HS-27A (cell line): Measurements from ENCODE around the gene CYB561D1.

Source experiments
- DNase-seq: peaks from one replicate; pipeline ENCODE4 v3.0.0-alpha.2; 2012; ENCODE audit warnings: low read depth, missing footprints

The CYB561D1 gene

DNA sequence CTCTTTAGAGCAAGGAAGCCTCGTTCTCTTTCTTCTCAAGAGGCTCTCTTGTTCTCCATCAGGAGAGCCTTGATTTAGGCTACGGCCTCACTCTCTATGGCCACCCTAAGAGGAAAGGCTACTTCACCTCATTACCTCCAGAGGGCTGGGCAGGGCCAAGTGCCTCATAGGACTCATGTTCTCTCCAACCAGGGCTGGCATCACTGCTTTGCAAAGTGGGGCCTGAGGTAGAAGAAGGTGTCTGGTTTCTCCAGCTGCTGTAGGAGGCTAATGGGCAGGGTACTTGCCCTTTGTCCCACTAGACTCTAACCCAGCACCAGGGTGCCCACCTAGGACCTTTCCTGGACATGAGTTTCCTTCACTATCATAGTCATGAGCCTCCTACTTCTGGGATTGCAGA lies 12.2 kb upstream of the CYB561D1 start:
- no peak for DNase-seq

DNA sequence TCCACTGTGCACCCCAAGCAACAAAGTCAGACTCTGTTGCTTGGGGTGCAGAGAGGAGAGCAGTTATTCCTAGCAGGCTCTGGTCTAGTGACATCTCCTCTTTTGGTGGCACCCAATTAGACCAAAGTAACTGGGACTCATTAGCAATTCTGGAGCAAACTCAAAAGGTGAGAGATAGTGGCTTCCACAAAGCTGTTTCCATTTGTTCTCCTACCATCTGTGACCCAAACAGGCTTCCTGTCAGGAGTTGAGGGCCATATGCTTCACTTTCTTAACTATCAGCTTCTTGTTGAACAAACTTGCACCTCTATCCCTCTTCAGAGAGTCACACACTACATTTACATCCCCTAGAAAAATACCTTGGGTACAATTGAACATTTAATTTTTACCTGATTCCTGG lies 11.7 kb upstream of the CYB561D1 start:
- no peak for DNase-seq

DNA sequence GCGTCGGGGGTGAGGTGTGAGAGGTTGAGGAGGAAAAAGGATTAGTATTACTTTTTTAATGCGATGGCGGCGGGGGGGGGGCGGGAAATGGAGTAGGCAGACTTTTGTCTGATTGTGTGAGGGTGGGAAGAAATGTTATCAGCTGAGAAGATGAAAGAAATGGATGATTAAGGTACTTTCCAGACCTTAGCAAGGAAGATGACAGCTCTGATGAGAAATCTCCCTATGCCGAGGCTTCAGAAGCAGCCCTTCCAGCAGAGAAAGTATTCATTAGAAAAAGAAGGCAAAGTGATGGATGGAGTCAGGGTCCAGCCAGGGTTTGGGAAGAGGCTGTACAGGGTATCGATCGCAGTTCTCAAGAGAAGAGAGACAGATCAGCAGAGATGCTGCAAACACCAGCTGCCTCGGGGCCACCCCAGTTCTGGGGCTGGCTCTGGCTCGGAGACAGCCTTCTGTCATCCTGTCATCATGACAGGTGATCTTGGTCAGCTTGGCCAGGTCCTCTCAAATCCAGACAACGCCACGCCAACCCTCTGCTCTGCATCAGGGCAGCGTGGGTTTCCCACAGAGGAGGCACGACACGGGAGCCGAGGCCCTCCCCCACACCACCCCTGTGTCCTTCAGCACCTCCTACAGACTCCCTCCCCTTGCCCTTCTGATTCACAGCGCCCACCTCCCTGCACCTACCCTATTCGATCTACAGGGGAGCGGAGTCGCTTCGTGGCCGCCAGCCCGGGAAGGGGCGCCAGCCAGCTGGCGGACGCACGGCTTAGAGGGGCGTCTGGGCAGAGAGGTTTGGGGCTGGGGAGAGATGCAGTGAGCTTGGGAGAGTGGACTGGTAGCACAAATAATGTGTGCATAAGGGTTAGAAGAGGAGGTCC lies 10.9 kb upstream of the CYB561D1 start:
- no peak for DNase-seq

DNA sequence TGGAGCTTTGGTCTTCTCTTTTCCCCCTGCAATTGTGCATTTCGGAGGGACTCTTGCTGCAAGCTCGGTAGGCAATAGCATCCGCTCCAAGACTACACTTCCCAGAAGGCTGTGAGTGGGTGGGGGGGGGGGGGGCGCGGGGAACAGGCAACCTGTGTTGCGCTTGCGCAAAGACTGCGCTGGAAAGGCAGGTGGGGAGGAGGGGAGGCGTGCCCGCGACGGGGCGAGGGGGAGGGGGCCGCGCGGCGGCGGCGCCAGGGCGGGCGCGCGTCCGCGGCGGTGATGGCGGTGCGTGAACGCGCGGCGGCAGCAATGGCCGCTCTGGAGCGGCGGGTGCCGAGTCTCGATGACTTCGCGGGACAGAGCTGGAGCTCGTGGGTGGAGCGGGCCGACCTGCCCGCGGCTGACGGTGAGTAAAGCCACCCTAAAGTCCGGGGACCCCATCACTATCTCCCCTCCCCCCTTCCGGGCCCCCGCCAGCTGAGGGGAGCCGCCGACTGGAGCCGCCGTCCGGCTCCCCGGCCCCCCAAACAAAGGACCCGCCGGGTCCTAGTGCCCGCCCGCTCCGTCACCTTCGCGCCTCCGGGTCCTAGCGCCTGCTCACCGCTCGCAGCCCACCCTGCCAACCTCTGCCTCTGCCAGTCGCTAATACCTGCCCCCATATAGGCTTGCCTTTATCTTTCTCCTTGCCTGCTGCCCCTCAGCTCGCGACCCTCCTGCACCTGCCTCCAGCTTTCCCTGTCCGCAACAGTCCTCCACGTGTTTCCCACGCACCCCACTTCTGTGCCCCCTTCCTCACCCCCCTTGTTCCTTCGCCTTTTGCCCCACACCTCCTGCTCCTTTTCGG lies 10.0 kb upstream of the CYB561D1 start, which contains the start of gene ATXN7L2:
Gene ATXN7L2 (plus strand): TSS at position 234 of the 847 bp plus-strand sequence. CDS start 49 bp downstream, at position 283.
- peak; percentile 68 for DNase-seq

DNA sequence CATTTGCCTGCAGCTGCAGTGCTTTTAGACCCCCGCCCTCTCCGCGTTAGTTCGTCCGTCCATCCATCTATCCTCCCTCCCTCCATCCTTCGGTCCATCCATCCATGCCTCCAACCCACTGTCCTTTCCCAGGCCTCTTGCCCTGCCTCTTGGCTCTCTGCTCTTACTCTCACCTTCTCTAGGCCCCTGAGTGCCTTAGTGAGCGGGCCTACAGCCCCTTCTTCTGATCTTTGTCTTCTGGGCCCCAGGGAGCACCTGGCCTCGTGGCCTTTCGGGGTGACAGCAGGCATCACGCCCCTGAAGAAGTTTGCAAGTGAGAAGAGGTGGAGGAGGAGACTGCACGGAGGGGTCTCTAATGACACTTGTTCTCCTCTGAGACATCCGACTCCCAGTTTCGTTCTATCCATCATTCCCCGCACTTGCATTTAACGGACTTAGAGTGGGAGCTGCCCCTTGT lies 9.3 kb upstream of the CYB561D1 start:
- DNase-seq = no peak

DNA sequence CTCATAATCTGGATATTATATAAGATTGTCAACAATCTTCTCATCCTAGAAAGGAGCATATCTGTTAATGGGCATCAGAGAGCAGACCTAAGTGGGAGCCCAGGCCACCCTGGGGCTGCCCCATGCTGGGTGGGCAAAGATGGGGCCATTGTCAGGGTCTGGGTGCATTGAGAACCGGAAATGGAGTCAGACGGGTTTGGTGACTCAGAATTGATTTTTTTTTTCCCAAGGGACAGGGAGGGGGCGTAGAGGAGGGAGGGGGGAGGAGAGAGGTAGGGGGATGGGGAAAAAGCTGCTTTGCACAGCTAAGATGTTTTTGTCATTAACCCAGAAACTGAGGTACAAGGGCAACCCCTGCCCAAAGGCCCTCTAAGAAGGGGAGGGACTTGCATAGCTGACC lies 8.9 kb upstream of the CYB561D1 start:
- no peak for DNase-seq

DNA sequence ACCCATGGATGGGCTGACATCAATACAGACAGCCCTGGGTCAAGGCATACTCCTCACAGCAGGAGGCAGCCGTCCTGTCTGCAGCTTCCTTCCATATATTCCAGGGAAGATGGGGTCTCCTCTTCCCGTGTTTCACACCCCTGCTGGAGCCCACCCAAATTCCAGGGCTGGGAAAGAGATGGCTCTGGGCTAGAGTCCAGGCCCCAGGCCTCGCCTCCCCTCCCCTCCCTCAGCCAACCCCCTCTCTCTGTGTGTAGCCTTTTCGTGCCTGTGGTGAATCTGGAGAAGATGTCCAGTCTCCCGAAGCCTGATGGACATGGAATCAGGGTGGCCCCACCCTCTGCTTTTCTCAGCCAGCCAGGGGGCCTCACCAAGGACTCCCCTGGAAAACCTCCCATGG lies 6.6 kb upstream of the CYB561D1 start:
- DNase-seq = no peak

DNA sequence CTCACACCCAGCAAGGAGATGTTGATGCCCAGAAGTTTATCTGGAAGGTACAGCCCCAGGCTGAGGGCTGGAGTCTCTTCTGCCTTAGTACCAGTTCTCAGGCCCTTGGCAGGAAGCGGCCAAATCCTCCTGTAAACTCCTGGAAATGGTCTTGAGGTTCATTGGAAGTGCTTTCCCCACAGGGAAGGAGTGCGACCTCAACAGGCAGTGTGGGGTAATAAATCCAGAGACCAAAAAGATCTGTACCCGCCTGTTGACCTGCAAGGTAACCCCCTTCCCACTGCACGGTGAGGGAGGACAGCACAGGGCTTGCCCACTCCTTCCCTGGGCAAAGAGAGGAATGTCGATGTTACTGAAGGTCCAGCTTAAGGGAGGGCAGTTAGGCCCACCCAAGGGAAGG lies 5.7 kb upstream of the CYB561D1 start:
- no peak for DNase-seq

DNA sequence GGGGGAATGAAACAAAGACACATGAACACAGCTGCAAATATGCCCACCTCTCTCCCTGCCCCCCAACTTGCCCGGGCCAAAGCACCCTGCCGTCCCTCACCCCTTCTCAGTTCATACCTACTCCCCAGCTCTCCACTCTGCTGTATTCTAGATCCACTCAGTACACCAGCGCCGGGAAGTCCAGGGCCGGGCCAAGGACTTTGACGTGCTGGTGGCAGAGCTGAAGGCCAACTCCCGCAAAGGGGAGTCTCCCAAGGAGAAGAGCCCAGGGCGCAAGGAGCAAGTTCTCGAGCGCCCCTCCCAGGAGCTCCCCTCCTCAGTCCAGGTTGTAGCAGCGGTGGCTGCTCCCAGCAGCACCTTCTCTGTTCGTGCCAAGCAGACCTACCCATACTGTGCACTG lies 5.2 kb upstream of the CYB561D1 start:
- no peak for DNase-seq

DNA sequence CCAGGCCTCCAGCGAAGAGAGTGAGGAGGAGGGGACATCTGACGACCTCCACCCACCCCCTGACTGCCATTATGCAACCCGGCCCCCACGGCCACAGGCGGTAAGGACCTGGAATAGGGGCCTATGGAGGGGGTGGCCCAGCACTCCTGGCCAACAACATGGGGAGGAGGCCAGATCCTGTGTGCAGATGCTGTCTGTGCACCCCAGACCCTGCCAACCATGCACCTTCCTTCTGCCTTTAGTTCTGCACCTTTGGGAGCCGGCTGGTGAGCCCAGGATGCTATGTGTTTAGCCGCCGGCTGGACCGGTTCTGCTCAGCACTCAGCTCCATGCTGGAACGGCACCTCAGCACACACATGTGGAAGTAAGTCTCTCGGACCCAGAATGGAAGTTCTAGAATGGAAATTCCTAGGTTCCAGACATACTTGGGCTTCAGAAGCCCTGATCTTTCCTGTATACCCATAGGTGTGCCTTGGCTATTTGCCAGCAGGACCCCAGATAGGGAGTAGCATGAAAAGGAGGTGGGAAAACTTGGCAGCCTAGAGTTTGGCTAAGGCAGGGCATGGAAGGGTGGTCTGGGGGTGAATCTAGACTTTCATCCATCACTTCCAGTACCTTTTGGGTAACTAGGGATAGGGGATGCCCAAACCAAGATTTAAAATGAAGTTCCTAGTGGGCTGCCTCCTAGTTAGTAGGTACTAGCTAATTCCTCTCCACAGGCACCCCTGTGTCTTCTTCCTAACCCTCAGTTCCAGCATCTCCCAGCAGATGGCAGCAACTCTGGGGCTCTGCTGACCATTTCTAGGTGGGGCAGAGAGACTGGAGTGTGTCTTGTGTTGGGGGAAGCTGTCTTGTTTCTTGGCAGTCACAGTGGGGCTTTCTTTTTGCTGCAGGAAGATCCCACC lies 3.6 kb upstream of the CYB561D1 start:
- no peak for DNase-seq

DNA sequence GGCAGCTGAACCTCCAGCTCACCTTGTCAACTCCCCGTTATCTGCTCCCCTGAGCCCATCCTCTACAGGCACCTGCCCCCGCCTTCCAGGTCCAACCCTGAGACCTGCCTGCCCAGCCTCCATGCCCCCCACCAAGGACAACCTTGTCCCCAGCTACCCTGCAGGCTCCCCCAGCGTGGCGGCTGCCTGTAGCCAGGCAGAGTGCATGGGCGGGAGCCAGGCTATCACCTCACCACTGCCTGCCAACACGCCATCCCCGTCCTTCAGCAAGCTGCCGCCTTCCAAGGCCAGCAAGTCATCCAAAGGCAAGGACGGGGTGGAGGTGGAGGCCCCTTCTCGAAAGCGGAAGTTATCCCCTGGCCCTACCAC lies 3.0 kb upstream of the CYB561D1 start:
- no peak for DNase-seq

DNA sequence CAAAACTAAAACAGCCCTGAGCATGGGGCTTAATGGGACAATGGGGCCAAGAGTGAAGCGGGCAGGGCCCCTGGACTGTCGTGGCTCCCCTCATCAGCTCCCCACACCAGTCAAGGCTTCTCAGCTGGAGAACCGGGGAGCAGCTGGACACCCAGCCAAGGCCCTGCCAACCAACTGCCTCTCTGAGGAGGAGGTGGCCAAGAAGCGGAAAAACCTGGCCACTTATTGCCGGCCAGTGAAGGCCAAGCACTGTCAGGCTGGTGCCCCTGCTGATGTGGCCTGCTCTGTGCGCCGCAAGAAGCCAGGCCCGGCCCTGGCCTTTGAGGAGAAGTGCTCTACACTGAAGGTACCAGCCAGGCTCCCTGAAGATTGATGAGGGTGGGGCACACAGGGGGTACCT lies 2.5 kb upstream of the CYB561D1 start:
- no peak for DNase-seq

DNA sequence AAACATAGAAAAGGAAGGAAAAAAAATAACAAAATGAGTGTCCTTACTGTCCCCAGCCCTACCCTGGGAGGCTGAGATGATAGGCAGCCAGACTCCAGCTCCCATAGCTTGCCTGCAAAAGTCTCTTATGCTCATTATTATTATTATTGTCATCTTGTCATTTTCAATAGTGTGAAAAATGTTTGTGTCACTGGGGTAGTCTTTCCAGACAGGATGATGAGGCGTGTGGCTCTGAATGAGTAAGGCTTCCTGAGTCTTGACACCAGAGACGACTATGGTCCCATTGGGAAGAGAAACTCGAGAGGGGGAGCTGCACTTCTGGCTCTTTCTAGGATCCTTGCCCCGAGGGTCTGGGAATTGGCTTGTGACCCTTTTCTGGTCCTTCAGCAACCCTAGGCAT lies 1.1 kb upstream of the CYB561D1 start:
- no peak for DNase-seq

DNA sequence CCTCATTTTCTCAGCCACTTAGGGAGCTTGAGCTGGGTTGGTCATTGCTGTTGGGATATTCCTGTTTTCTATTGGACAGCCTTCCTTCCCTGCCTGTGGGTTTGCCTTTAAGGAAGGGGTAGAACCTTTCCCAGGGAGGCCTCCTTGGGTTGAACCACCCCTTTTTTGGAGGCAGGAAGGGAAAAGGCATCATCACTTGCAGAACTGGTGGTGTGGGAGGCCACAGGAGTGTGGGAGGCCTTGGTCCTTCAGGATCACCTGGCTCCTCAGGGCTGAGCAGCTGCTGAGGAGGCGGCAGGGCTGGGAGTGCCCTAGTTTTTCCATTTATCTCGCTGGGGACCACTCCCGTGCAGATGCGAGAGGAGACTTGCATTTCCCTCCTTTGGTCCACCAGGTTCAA lies 667 bp upstream of the CYB561D1 start:
- DNase-seq = no peak

DNA sequence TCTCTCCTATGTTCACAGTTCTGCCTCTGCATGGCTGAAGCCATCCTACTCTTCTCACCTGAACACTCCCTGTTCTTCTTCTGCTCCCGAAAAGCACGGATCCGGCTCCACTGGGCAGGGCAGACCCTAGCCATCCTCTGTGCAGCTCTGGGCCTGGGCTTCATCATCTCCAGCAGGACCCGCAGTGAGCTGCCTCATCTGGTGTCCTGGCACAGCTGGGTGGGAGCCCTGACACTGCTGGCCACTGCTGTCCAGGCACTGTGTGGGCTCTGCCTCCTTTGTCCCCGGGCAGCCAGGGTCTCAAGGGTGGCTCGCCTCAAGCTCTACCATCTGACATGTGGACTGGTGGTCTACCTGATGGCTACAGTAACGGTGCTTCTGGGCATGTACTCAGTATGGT lies 1.8 kb downstream of the CYB561D1 start:
- DNase-seq = no peak

DNA sequence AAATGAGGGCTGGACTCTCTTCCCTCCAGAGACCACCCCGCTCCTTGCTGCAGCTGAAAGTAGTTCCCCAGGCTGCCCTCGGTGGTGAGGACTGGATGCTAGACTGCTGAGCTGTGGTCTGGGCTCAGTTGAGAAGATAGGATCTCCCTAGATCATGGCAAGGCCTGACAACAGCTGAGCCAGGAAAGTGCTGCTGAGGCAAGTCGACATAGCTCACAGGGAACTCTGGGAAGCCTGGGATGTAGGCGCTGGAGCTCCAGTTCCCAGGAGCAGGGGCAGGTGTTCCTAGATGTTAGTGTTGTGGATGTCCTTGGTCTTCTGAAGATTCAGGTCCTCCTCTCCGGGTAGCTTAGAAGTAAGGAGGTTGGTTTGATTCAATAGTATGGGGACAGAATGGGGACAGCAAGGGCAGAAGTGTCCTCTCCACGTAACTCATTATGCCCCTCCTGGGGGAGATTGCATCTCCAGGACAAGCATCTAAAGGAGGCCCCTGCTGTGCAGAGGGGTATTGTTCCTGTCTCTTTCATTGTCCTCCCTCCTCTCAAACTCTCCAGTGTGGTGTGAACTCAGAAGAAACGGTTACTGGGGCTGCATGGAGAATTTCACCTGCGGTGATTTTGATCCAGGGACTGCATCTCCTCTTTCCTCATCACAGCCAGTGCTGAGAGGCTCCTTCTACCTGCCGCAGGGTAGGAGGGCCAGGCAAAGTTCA lies 3.7 kb downstream of the CYB561D1 start:
- DNase-seq = no peak

DNA sequence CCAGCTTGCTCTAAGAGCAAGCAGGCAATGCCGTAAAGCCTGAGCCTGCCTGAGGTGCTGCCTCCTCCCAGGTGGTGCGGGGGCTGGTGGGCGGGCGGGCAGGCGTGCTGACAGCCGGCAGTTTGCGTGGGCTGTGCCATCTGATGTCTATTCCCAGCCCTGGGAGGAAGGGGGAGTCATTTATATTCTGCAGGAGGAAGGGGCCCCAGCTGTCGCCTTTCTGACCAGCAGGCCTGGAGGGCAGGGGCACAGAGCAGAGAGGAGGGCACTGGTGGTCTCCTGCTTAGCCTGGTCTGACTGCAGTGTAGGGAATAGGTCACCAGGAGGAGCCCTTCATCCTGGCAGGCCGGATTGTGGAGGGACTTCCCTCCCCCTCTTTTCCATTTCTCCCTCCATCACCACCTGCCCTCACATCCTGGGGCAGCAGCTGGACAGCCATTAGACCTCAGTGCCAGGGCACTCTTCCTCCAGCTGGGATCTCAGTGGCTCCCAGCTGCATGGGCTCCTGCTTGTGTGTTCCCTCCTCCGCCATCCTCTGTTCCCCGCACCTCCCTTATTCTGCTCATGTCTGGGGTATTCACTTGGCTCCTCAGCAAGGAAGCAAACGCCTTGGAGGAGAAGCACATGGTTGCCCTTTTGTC lies 4.4 kb downstream of the CYB561D1 start:
- DNase-seq = no peak

DNA sequence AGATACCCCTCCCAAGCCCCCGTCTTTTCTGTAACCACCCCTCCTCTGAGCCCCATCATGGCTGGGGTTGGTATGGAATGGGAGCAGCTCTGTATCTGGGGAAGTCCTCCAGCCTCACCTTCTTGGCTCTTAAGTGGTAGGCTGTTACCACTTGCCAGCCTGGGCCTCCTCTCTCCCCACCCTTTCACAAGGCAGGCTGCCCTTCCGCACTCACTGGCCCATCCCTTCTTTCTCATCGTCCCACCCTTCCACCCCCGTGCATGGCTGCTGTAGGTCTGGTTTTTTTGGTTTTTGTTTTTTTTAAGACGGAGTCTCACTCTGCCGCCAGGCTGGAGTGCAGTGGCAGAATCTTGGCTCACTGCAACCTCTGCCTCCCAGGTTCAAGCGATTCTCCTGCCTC lies 5.2 kb downstream of the CYB561D1 start:
- DNase-seq = no peak

DNA sequence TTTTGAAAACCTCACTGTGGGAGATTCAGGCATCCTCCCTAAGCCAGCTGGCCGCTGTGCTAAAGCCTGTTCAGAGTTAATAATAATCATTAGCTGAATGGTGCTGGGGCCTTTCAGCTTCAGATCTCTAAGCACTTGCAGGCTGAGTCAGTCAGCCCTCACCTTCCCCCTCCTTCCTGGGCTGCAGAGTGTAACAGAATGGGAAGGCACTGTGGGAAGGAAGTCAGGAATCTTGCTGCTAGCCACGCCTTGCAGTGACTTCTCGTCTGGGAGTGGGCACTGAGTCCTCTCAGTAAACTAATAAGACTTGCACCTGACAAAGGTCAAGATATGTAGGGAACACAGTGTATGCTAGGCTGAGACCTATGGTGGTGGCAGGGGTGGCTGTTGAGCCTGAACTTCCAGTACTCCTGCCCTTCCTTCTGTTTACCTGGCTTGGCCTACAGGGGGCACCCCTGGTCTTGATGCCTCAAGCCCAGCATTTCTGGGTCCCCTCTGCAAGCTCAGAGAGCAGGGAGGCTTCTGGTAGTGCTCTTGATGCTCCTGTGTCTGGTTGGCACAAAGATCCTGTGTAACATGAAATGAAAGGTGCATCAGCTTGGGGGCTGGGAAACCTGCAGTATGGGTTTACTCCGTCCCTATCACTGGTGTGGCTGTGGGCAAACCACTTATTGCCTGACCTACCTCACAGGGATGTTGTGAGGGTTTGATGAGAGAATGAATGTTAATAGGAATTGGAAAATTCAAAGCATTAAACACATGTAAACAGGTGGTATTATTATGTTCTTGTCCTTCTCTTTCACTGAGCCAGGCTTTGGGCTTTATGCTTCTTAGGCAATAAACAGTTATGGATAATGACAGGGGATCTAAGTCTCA lies 6.0 kb downstream of the CYB561D1 start:
- DNase-seq = no peak

DNA sequence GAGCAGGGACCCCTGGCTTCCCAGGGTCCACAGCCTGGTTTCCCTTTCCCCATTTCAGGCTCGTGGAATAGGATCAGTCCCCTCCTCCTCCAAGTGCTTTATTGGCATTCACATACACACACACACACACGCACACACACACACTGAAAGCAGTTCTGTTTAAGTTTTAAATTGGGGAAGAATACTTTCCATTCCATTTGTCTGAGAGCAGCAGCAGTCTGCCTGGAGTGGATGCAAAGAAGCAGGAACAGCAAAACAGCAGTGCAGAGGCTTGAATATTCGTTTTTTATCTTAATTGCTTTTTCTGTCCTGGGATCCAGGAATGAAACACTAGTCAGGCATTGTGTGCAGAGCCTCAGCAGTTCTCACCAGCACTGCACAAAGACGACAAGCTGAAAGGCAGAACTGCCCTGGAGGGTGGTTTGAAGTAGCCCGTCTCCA lies 7.1 kb downstream of the CYB561D1 start:
- DNase-seq = no peak
